Caco-2 (cell line): Measurements from ENCODE around the gene LEMD3. TPM values are rescaled to one million over a fixed set of nuclear protein-coding genes. Genes with fewer than 3 reads are reported as not detected.

ENCODE experiments used
- BruUV-seq: library from RNA; stranded (reverse); fragments of 400-500 nt; replicated peaks from 2 replicates; lab custom pipeline; 2021; lab: Mats Ljungman, UMichigan
- CTCF ChIA-PET: fragments of 300-600 bp; sonication (Branson Sonifier 250); formaldehyde crosslinking; loops from one replicate; lab custom pipeline; 2022; ENCODE audit warnings: antibody characterized with exemption; lab: Charles Lee
- POLR2A ChIA-PET: fragments of 300-600 bp; sonication (Branson Sonifier 250); formaldehyde crosslinking; loops from one replicate; lab custom pipeline; 2022; ENCODE audit warnings: antibody characterized with exemption; lab: Charles Lee
- DNase-seq, 2 experiments: peaks; one replicate each; pipeline versions ENCODE4 v3.0.0 to v3.0.0-alpha.2; 2020 to 2022
- H3K27me3 ChIP-seq: replicated peaks from 2 replicates; pipeline ENCODE4 v1.6.0; 2011; ENCODE audit warnings: low read length; ENCODE audit not compliant: control insufficient read depth, insufficient read depth
- H3K36me3 ChIP-seq: 2 replicates; pipeline ENCODE4 v1.5.1; 2011; ENCODE audit warnings: low read length; ENCODE audit not compliant: control insufficient read depth, insufficient read depth
- H3K4me1 ChIP-seq: fragments of 250-450 bp; sonication (Bioruptor Pico); 2 replicates; pipeline ENCODE4 v1.5.1; 2020; ENCODE audit warnings: mild to moderate bottlenecking
- H3K4me3 ChIP-seq: 2 replicates; pipeline ENCODE4 v1.5.1; 2011; ENCODE audit warnings: low read depth, mild to moderate bottlenecking, control low read depth, low read length
- H3K9me3 ChIP-seq: fragments of 250-450 bp; sonication (Bioruptor Pico); 2 replicates; pipeline ENCODE4 v1.5.1; 2020; ENCODE audit warnings: mild to moderate bottlenecking, moderate library complexity
- H3K27ac Mint-ChIP-seq: one replicate; pipeline ENCODE4 v1.8.0; 2022; ENCODE audit warnings: mixed read lengths; ENCODE audit not compliant: unreplicated experiment
- H3K27me3 Mint-ChIP-seq: one replicate; pipeline ENCODE4 v1.8.0; 2022; ENCODE audit warnings: mixed read lengths; ENCODE audit not compliant: insufficient read depth, unreplicated experiment
- H3K36me3 Mint-ChIP-seq: one replicate; pipeline ENCODE4 v1.8.0; 2022; ENCODE audit warnings: mild to moderate bottlenecking, mixed read lengths; ENCODE audit not compliant: insufficient read depth, unreplicated experiment
- H3K4me1 Mint-ChIP-seq: one replicate; pipeline ENCODE4 v1.8.0; 2022; ENCODE audit warnings: low read depth, mixed read lengths; ENCODE audit not compliant: unreplicated experiment
- H3K4me3 Mint-ChIP-seq: one replicate; pipeline ENCODE4 v1.8.0; 2022; ENCODE audit warnings: mild to moderate bottlenecking, moderate library complexity, mixed read lengths; ENCODE audit not compliant: unreplicated experiment
- H3K9me3 Mint-ChIP-seq: one replicate; pipeline ENCODE4 v1.8.0; 2022; ENCODE audit warnings: mixed read lengths; ENCODE audit not compliant: unreplicated experiment
- intact Hi-C: fragments of 100-400 bp; cut with micrococcal nuclease; formaldehyde crosslinking; loops from one replicate; pipeline ENCODE4 v1.10.0; 2022; ENCODE audit not compliant: unreplicated experiment
- total RNA-seq: library from RNA; stranded (reverse); gene quantifications from 2 replicates; pipeline ENCODE4 v1.2.3, GENCODE V29; 2022
- TF ChIP-seq, protein P1 (sequence below), 2 experiments: fragments of 200-600 bp in 1 of 2; IDR thresholded peaks; 1 replicate in 1 of 2; 2 replicates in 1 of 2; pipeline versions ENCODE4 v1.5.1 to v1.8.0; 2011 to 2022; ENCODE audit warnings: antibody characterized with exemption in 1 of 2, control low read depth in 1 of 2, inconsistent platforms in 1 of 2, low read depth in 1 of 2, low read length in 1 of 2, mild to moderate bottlenecking in 1 of 2, moderate library complexity in 1 of 2; ENCODE audit not compliant: insufficient read depth in 1 of 2, severe bottlenecking in 1 of 2, unreplicated experiment in 1 of 2

The LEMD3 gene
- total RNA-seq, 1 experiment from 2014 or later: 35.8 TPM

- Histone ChIP-seq H3K36me3 (no peaks in the 10 kb centered on the region), H3K4me1 (no peaks in the 10 kb centered on the region), H3K4me3 (no peak overlapping the region), H3K9me3 (no peaks in the 10 kb centered on the region), H3K27me3 (no peaks in the 10 kb centered on the region)
- Mint-ChIP-seq H3K36me3 (no peaks in the 10 kb centered on the region), H3K4me1 (no peaks in the 10 kb centered on the region), H3K4me3 (no peak overlapping the region), H3K27me3 (no peaks in the 10 kb centered on the region), H3K9me3 (no peaks in the 10 kb centered on the region), H3K27ac (no peak overlapping the region)
- DNase-seq: no peak
- no TSS peak for BruUV-seq
- ChIA-PET CTCF (no interaction called here), POLR2A (no interaction called here)
- intact Hi-C loops: no loop called here
- TF ChIP-seq, protein P1, sequence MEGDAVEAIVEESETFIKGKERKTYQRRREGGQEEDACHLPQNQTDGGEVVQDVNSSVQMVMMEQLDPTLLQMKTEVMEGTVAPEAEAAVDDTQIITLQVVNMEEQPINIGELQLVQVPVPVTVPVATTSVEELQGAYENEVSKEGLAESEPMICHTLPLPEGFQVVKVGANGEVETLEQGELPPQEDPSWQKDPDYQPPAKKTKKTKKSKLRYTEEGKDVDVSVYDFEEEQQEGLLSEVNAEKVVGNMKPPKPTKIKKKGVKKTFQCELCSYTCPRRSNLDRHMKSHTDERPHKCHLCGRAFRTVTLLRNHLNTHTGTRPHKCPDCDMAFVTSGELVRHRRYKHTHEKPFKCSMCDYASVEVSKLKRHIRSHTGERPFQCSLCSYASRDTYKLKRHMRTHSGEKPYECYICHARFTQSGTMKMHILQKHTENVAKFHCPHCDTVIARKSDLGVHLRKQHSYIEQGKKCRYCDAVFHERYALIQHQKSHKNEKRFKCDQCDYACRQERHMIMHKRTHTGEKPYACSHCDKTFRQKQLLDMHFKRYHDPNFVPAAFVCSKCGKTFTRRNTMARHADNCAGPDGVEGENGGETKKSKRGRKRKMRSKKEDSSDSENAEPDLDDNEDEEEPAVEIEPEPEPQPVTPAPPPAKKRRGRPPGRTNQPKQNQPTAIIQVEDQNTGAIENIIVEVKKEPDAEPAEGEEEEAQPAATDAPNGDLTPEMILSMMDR (IDR thresholded peaks at IDR 0.05; ENCODE audit: insufficient read depth in 1 of 2, low read depth in 1 of 2, low read length in 1 of 2, severe bottlenecking in 1 of 2, unreplicated experiment in 1 of 2): no peak
Measured at GRCh38 chr12:65276916-65277530, 107.6 kb downstream of the LEMD3 start.

DNA sequence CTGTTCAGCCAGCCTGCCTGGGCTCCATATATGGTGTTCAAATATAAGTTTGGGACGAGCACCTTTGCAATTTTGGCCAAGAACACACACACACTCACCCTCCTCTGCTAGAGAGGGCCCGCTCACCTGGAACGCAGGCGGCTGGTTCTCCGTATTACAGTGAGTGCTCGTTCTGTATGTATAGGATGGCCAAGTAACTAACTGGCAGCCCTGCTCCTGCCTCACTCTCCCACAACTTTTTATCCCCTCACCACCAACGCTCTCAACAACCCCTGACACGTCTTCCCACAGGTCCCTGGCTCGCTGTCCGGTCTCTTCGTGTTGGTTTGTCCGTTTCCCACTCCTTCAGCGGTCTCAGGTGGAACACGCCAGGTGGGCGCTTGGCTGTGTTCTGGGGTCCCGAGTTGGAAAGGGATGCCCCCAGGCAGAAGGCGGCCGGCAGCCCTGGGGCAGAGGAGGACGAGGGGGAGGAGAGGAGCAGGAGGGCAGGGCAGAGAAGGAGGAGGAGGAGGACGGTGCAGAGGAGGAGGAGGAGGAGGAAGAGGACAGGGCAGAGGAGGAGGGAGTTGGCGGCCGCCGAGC, 108.7 kb downstream of the LEMD3 start:
- Mint-ChIP-seq H3K4me1 (no peaks in the 10 kb centered on the region), H3K9me3 (no peaks in the 10 kb centered on the region), H3K27ac (no peak overlapping the region), H3K4me3 (peak overlapping the region; percentile 71), H3K36me3 (no peaks in the 10 kb centered on the region), H3K27me3 (no peaks in the 10 kb centered on the region)
- Histone ChIP-seq H3K4me1 (no peaks in the 10 kb centered on the region), H3K4me3 (peak overlapping the region; percentile 83), H3K27me3 (no peaks in the 10 kb centered on the region), H3K36me3 (no peaks in the 10 kb centered on the region), H3K9me3 (no peaks in the 10 kb centered on the region)
- no TSS peak for BruUV-seq
- DNase-seq: no peak
- intact Hi-C loops: no loop called here
- ChIA-PET CTCF (no interaction called here), POLR2A (no interaction called here)
- TF ChIP-seq, protein P1 (IDR thresholded peaks at IDR 0.05; ENCODE audit: insufficient read depth in 1 of 2, low read depth in 1 of 2, low read length in 1 of 2, severe bottlenecking in 1 of 2, unreplicated experiment in 1 of 2): no peak

DNA sequence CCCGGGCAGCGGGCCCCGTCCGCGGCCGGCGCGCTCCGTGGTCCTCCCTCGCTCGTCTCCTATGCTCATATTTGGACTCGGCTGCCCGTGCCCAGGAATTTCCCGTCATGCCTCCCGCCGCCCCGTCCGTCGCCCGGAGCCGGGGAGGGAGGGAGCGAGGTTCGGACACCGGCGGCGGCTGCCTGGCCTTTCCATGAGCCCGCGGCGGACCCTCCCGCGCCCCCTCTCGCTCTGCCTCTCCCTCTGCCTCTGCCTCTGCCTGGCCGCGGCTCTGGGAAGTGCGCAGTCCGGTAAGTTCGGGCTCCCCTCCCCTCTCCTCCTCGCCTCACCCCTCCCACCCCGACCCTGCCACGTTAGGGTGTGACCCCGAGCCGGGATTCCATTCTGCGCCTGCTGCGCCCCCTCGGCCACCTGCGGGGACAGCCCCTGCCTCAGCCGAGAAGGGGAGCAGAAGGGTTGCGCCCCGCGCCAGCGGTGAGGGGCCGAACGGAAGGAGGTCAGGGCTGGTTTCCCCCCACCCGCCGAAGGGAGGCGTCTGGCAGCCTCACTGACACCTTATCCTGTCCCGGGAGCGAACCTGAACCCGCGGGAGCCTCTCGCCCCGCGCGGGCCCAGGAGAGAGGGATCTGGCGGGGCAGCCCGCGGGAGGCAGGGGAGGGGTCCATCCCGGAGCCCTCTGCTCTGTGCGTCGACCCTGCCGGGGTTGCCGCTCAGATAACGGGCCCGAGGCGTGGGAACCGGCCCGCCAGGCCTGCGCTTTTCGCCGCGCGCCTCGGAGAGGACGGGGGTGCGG, 109.4 kb downstream of the LEMD3 start, which contains the start of gene MSRB3:
Gene MSRB3 (plus strand): TSS at position 108 of the 793 bp plus-strand sequence. CDS start 29,897 bp downstream, outside the sequence.
- peak; percentile 65 to 81 for DNase-seq
- Mint-ChIP-seq H3K27me3 (no peaks in the 10 kb centered on the region), H3K9me3 (no peaks in the 10 kb centered on the region), H3K27ac (no peak within 1 kb of the TSS), H3K4me3 (peak within 1 kb of the TSS; percentile 71), H3K36me3 (no peaks in the 10 kb centered on the region), H3K4me1 (no peaks in the 10 kb centered on the region)
- H3K36me3 ChIP-seq: no peaks in the 10 kb centered on the region
- ChIA-PET CTCF (no interaction called here), POLR2A (no interaction called here)
- H3K4me3 ChIP-seq: peak within 1 kb of the TSS; percentile 83
- no TSS peak for BruUV-seq
- no peaks in the 10 kb centered on the region for H3K27me3 ChIP-seq
- H3K4me1 ChIP-seq: no peaks in the 10 kb centered on the region
- intact Hi-C loops: no loop called here
- H3K9me3 ChIP-seq: no peaks in the 10 kb centered on the region
- TF ChIP-seq, protein P1 (IDR thresholded peaks at IDR 0.05; ENCODE audit: insufficient read depth in 1 of 2, low read depth in 1 of 2, low read length in 1 of 2, severe bottlenecking in 1 of 2, unreplicated experiment in 1 of 2): peak; percentile 19 to 23
